ENCODE results near the gene ANKRD63. TPM values are rescaled to one million over a fixed set of nuclear protein-coding genes. Genes with fewer than 3 reads are reported as not detected.

The ANKRD63 gene
- total and polyA plus RNA-seq, 10 of the 15 experiments (the other 5 are each of a cell fraction or from before 2014, with no cell fraction given) = not detected

DNA sequence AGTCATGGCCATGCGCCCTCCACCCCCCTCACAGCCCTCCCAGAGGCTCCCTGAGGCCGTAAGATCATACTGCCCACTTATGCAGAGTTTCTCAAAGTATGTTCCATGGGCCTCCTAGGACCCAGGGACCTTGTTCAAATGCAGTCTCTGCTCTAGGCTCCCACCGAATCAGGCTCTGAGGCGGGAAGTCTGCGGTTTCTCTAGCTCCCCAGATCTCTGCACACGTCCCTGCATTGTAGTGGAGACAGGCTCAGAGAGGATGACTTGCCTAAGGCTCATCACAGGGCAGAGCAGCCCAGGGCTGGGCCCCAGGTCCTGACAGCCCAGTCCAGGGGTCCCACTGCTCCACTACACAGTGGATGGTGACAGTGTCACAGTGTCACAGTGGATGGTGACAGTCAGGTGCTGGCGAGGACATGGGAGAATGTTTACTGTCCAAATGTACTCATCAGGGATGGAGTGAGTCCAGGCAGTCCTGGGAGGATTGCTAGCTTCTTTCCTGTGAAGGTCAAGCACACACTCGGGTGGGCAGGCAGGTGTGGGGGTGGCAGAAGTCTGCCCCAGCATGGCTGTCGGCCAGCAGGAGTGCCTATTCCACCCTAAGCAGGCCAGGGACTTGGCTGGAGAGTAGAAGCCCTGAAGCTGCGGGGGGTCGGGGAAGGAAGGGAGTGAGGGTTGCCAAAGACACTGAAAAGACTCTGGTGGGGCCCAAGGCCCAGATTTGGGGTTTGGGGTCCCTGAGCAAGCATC, 12.4 kb downstream of the ANKRD63 start:
- H3K4me2 ChIP-seq (ENCODE audit: control insufficient read depth, insufficient read depth) = no peak overlapping the region
- no TSS peak for BruUV-seq (replicated peaks)
- RAD21 ChIA-PET (ENCODE audit: unreplicated experiment) = interaction anchor here (1.2 to 1.8 kb wide), 3 partner anchors 52 to 225 kb away, joined by 3 to 9 read pairs (median 3); no protein-coding TSS in a partner anchor
- intact Hi-C loops (cut with micrococcal nuclease; ENCODE audit: unreplicated experiment) = loop anchor here (10.0 kb wide), 2 partner anchors 166 to 386 kb away; partner anchors contain the start of gene BMF
- no peaks in the 10 kb centered on the region for H3K79me2 ChIP-seq (ENCODE audit: control insufficient read depth, insufficient read depth, low read length)
- no peak overlapping the region for H3K4me3 ChIP-seq
- H3K27ac ChIP-seq (ENCODE audit: control insufficient read depth, insufficient read depth) = no peak overlapping the region
- CTCF ChIA-PET = interaction anchor here (1.0 to 11.7 kb wide), 3 partner anchors 9 to 225 kb away, joined by 3 to 296 read pairs (median 5); no protein-coding TSS in a partner anchor
- FAIRE-seq (no peak), DNase-seq (ENCODE audit: low read depth, low spot score) (no peak), ATAC-seq (no peak)
- in situ Hi-C loops (cut with MboI) = loop anchor here (5.0 to 10.0 kb wide), 4 partner anchors 53 to 486 kb away; partner anchors contain the start of gene FSIP1
- no peaks in the 10 kb centered on the region for H3K36me3 ChIP-seq (ENCODE audit: control insufficient read depth in 2 of 2, insufficient read depth in 2 of 2, low read length in 1 of 2)
- no peak for TF ChIP-seq SPI1 (IDR thresholded peaks at IDR 0.05; ENCODE audit: borderline replicate concordance, insufficient read depth, low read depth, low read length)
- H4K20me1 ChIP-seq (ENCODE audit: control insufficient read depth, insufficient read depth) = no peaks in the 10 kb centered on the region
- 23% methylated on average over 11 of the region's 11 CpGs for WGBS (ENCODE audit: insufficient coverage, insufficient replicate concordance, low lambda C conversion rate, missing lambda C conversion rate)
- H3K27me3 ChIP-seq (replicated peaks in 1 of 2; ENCODE audit: control insufficient read depth in 2 of 2, insufficient read depth in 2 of 2, low read length in 1 of 2) = no peaks in the 10 kb centered on the region
- H3K4me1 ChIP-seq (ENCODE audit: control insufficient read depth, insufficient read depth, low read length) = no peaks in the 10 kb centered on the region
- H2AFZ ChIP-seq (ENCODE audit: control insufficient read depth, low read depth, low read length) = no peak overlapping the region
- no peak overlapping the region for H3K9ac ChIP-seq (ENCODE audit: control insufficient read depth, insufficient read depth, low read length)
- POLR2A ChIA-PET = no interaction called here
- no peaks in the 10 kb centered on the region for H3K9me3 ChIP-seq (replicated peaks; ENCODE audit: control insufficient read depth, insufficient read depth, low read length)
- SMC1A ChIA-PET (ENCODE audit: uncharacterized antibody, unreplicated experiment) = interaction anchor here (1.1 to 6.4 kb wide), 5 partner anchors 15 to 232 kb away, joined by 3 to 98 read pairs (median 4); no protein-coding TSS in a partner anchor

DNA sequence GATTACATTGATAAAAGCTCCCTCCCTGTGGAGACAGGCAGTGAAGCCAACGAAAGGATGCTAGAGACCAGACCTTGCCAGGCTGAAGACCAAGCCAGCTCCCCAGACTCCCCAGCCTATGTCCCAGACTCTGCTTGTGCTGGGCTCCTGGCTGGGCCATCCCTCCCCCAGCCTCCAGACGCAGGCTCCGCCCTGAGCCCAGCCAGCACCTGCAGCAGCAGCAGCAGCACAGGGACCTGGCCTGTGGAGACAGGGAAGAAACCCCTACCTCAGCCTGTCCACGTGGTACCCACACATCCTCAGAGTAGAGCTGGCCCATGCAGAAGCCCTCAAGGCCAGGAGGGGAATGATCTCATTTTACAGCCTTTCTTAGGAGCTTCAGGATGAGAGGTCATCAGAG, 13.3 kb downstream of the ANKRD63 start:
- BruUV-seq (replicated peaks) = no TSS peak
- no peaks in the 10 kb centered on the region for H4K20me1 ChIP-seq (ENCODE audit: control insufficient read depth, insufficient read depth)
- H3K27me3 ChIP-seq (replicated peaks in 1 of 2; ENCODE audit: control insufficient read depth in 2 of 2, insufficient read depth in 2 of 2, low read length in 1 of 2) = no peaks in the 10 kb centered on the region
- H3K36me3 ChIP-seq (ENCODE audit: control insufficient read depth in 2 of 2, insufficient read depth in 2 of 2, low read length in 1 of 2) = no peaks in the 10 kb centered on the region
- no peak for FAIRE-seq
- ChIA-PET POLR2A (no interaction called here), SMC1A (ENCODE audit: uncharacterized antibody, unreplicated experiment) (interaction anchor here (1.1 to 1.3 kb wide), 4 partner anchors 14 to 232 kb away, joined by 3 to 4 read pairs (median 4); no protein-coding TSS in a partner anchor), CTCF (interaction anchor here (0.9 to 11.7 kb wide), 3 partner anchors 10 to 50 kb away, joined by 3 to 296 read pairs (median 3); no protein-coding TSS in a partner anchor), RAD21 (ENCODE audit: unreplicated experiment) (interaction anchor here (1.2 to 1.8 kb wide), 3 partner anchors 52 to 224 kb away, joined by 3 to 9 read pairs (median 3); no protein-coding TSS in a partner anchor)
- ATAC-seq = no peak
- no peak overlapping the region for H3K4me2 ChIP-seq (ENCODE audit: control insufficient read depth, insufficient read depth)
- no peak for DNase-seq (ENCODE audit: low read depth, low spot score)
- H3K27ac ChIP-seq (ENCODE audit: control insufficient read depth, insufficient read depth) = no peak overlapping the region
- no peak overlapping the region for H3K9ac ChIP-seq (ENCODE audit: control insufficient read depth, insufficient read depth, low read length)
- no peaks in the 10 kb centered on the region for H3K9me3 ChIP-seq (replicated peaks; ENCODE audit: control insufficient read depth, insufficient read depth, low read length)
- in situ Hi-C loops (cut with MboI) = loop anchor here (5.0 to 10.0 kb wide), 4 partner anchors 52 to 485 kb away; partner anchors contain the start of gene FSIP1
- no peaks in the 10 kb centered on the region for H3K4me1 ChIP-seq (ENCODE audit: control insufficient read depth, insufficient read depth, low read length)
- no peak overlapping the region for H3K4me3 ChIP-seq
- H3K79me2 ChIP-seq (ENCODE audit: control insufficient read depth, insufficient read depth, low read length) = no peaks in the 10 kb centered on the region
- no peak overlapping the region for H2AFZ ChIP-seq (ENCODE audit: control insufficient read depth, low read depth, low read length)
- intact Hi-C loops (cut with micrococcal nuclease; ENCODE audit: unreplicated experiment) = loop anchor here (10.0 kb wide), 2 partner anchors 165 to 385 kb away; partner anchors contain the start of gene BMF
- 60% methylated on average over 4 of the region's 4 CpGs for WGBS (ENCODE audit: insufficient coverage, insufficient replicate concordance, low lambda C conversion rate, missing lambda C conversion rate)
- TF ChIP-seq CBX3 (IDR thresholded peaks at IDR 0.05; ENCODE audit: borderline replicate concordance, low read depth) (no peak), ZNF384 (IDR thresholded peaks at IDR 0.05; ENCODE audit: borderline replicate concordance, low read depth, low read length) (no peak)
- TF ChIP-seq, protein P1, sequence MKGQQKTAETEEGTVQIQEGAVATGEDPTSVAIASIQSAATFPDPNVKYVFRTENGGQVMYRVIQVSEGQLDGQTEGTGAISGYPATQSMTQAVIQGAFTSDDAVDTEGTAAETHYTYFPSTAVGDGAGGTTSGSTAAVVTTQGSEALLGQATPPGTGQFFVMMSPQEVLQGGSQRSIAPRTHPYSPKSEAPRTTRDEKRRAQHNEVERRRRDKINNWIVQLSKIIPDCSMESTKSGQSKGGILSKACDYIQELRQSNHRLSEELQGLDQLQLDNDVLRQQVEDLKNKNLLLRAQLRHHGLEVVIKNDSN (IDR thresholded peaks at IDR 0.05; ENCODE audit: borderline replicate concordance, extremely low read length, insufficient read depth, low read depth, low read length) = no peak
- TF ChIP-seq, protein P2, sequence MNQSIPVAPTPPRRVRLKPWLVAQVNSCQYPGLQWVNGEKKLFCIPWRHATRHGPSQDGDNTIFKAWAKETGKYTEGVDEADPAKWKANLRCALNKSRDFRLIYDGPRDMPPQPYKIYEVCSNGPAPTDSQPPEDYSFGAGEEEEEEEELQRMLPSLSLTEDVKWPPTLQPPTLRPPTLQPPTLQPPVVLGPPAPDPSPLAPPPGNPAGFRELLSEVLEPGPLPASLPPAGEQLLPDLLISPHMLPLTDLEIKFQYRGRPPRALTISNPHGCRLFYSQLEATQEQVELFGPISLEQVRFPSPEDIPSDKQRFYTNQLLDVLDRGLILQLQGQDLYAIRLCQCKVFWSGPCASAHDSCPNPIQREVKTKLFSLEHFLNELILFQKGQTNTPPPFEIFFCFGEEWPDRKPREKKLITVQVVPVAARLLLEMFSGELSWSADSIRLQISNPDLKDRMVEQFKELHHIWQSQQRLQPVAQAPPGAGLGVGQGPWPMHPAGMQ (IDR thresholded peaks at IDR 0.05; ENCODE audit: borderline replicate concordance) = no peak
- TF ChIP-seq, protein P3, sequence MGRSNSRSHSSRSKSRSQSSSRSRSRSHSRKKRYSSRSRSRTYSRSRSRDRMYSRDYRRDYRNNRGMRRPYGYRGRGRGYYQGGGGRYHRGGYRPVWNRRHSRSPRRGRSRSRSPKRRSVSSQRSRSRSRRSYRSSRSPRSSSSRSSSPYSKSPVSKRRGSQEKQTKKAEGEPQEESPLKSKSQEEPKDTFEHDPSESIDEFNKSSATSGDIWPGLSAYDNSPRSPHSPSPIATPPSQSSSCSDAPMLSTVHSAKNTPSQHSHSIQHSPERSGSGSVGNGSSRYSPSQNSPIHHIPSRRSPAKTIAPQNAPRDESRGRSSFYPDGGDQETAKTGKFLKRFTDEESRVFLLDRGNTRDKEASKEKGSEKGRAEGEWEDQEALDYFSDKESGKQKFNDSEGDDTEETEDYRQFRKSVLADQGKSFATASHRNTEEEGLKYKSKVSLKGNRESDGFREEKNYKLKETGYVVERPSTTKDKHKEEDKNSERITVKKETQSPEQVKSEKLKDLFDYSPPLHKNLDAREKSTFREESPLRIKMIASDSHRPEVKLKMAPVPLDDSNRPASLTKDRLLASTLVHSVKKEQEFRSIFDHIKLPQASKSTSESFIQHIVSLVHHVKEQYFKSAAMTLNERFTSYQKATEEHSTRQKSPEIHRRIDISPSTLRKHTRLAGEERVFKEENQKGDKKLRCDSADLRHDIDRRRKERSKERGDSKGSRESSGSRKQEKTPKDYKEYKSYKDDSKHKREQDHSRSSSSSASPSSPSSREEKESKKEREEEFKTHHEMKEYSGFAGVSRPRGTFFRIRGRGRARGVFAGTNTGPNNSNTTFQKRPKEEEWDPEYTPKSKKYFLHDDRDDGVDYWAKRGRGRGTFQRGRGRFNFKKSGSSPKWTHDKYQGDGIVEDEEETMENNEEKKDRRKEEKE (IDR thresholded peaks at IDR 0.05) = no peak

Data from GM12878 (cell line).